Large intestine (tissue), 3 donors: Measurements from ENCODE around the gene RAP1GAP. TPM values are rescaled to one million over a fixed set of nuclear protein-coding genes. Genes with fewer than 3 reads are reported as not detected.

Source experiments
- DNase-seq, 2 donors: peaks; one replicate each; pipeline versions ENCODE4 v3.0.0 to v3.0.0-alpha.2; 2013
- H3K27ac ChIP-seq: one replicate; pipeline ENCODE4 v1.5.1; 2013; ENCODE audit warnings: low read length
- H3K27me3 ChIP-seq: 2 replicates; pipeline ENCODE4 v1.6.1; 2013; ENCODE audit warnings: low read length; ENCODE audit not compliant: control insufficient read depth, insufficient read depth
- H3K36me3 ChIP-seq: 2 replicates; pipeline ENCODE4 v1.6.1; 2013; ENCODE audit warnings: low read length; ENCODE audit not compliant: control insufficient read depth, insufficient read depth
- H3K4me1 ChIP-seq: one replicate; pipeline ENCODE4 v1.6.1; 2013; ENCODE audit warnings: low read length; ENCODE audit not compliant: control insufficient read depth, insufficient read depth
- H3K4me3 ChIP-seq: one replicate; pipeline ENCODE4 v1.5.1; 2013; ENCODE audit warnings: low read length
- H3K9me3 ChIP-seq: one replicate; pipeline ENCODE4 v1.6.1; 2013; ENCODE audit warnings: mild to moderate bottlenecking, low read depth, low read length, moderate library complexity; ENCODE audit not compliant: control insufficient read depth
- WGBS: methylation state at CpG from one replicate; pipeline ENCODE4 v1.1.5; 2013; ENCODE audit warnings: low lambda C conversion rate; ENCODE audit not compliant: insufficient coverage; 5-methylcytosine and 5-hydroxymethylcytosine counted together
- polyA plus RNA-seq: library from polyadenylated mRNA; unstranded; fragments of 120-200 nt; gene quantifications from one replicate; pipeline ENCODE4 v1.2.1, GENCODE V29; 2013

The RAP1GAP gene
- polyA plus RNA-seq, 1 donor: 68.1 TPM

- Histone ChIP-seq H3K36me3 (peaks cover 28% of the 10 kb centered on the region), H3K4me3 (no peak overlapping the region), H3K9me3 (no peaks in the 10 kb centered on the region), H3K27me3 (no peaks in the 10 kb centered on the region), H3K4me1 (peaks cover 73% of the 10 kb centered on the region), H3K27ac (no peak overlapping the region)
- no peak for DNase-seq
- no CpG with 5 or more reads among the region's 7 CpGs for WGBS
Observed at GRCh38 chr1:21618059-21618458, 51.1 kb downstream of the RAP1GAP start.

GRCh38 chr1:21617126-21617738 lies 51.9 kb downstream of the RAP1GAP start:
- peaks cover 76% of the 10 kb centered on the region for H3K4me1 ChIP-seq
- no peaks in the 10 kb centered on the region for H3K27me3 ChIP-seq
- no peaks in the 10 kb centered on the region for H3K9me3 ChIP-seq
- H3K36me3 ChIP-seq: peaks cover 32% of the 10 kb centered on the region
- DNase-seq: no peak
- WGBS: no CpG with 5 or more reads among the region's 16 CpGs
- no peak overlapping the region for H3K4me3 ChIP-seq
- H3K27ac ChIP-seq: no peak overlapping the region

GRCh38 chr1:21616372-21616771 lies 52.8 kb downstream of the RAP1GAP start:
- no CpG with 5 or more reads among the region's 8 CpGs for WGBS
- Histone ChIP-seq H3K9me3 (no peaks in the 10 kb centered on the region), H3K4me3 (no peak overlapping the region), H3K4me1 (peaks cover 82% of the 10 kb centered on the region), H3K27me3 (no peaks in the 10 kb centered on the region), H3K36me3 (peaks cover 39% of the 10 kb centered on the region), H3K27ac (peak overlapping the region; percentile 82)
- no peak for DNase-seq

GRCh38 chr1:21614419-21615115 lies 54.6 kb downstream of the RAP1GAP start:
- Histone ChIP-seq H3K4me3 (no peak overlapping the region), H3K27me3 (no peaks in the 10 kb centered on the region), H3K27ac (peak overlapping the region; percentile 82), H3K36me3 (peaks cover 49% of the 10 kb centered on the region), H3K9me3 (no peaks in the 10 kb centered on the region), H3K4me1 (peaks cover 73% of the 10 kb centered on the region)
- DNase-seq: peak; percentile 88 to 94
- no CpG with 5 or more reads among the region's 11 CpGs for WGBS

- WGBS: 87% methylated on average over 3 of the region's 19 CpGs
Observed at GRCh38 chr1:21613072-21613867, 55.9 kb downstream of the RAP1GAP start.

GRCh38 chr1:21612057-21612456 lies 57.1 kb downstream of the RAP1GAP start:
- DNase-seq: peak; percentile 56 to 73
- peaks cover 2% of the 10 kb centered on the region for H3K9me3 ChIP-seq
- no CpG with 5 or more reads among the region's 13 CpGs for WGBS
- peaks cover 70% of the 10 kb centered on the region for H3K4me1 ChIP-seq
- H3K36me3 ChIP-seq: peaks cover 43% of the 10 kb centered on the region
- H3K27me3 ChIP-seq: no peaks in the 10 kb centered on the region
- peak overlapping the region; percentile 74 for H3K27ac ChIP-seq
- no peak overlapping the region for H3K4me3 ChIP-seq

More at GRCh38 chr1:21613072-21613867, 55.9 kb downstream of the RAP1GAP start:
- H3K4me3 ChIP-seq: no peak overlapping the region
- H3K9me3 ChIP-seq: no peaks in the 10 kb centered on the region
- H3K27ac ChIP-seq: peak overlapping the region; percentile 74
- H3K27me3 ChIP-seq: no peaks in the 10 kb centered on the region
- peaks cover 72% of the 10 kb centered on the region for H3K4me1 ChIP-seq
- peak in 1 of 2 donors; percentile 79 for DNase-seq
- H3K36me3 ChIP-seq: peaks cover 50% of the 10 kb centered on the region

- no peaks in the 10 kb centered on the region for H3K27me3 ChIP-seq
- H3K27ac ChIP-seq: peak overlapping the region; percentile 74
- DNase-seq: peak; percentile 69 to 84
- peaks cover 41% of the 10 kb centered on the region for H3K36me3 ChIP-seq
- no peak overlapping the region for H3K4me3 ChIP-seq
- H3K9me3 ChIP-seq: peaks cover 2% of the 10 kb centered on the region
- WGBS: no CpG with 5 or more reads among the region's 21 CpGs
- peaks cover 75% of the 10 kb centered on the region for H3K4me1 ChIP-seq
Observed at GRCh38 chr1:21610989-21611785, 58.0 kb downstream of the RAP1GAP start.

GRCh38 chr1:21610027-21610426 lies 59.1 kb downstream of the RAP1GAP start:
- no CpG with 5 or more reads among the region's 16 CpGs for WGBS
- Histone ChIP-seq H3K27me3 (no peaks in the 10 kb centered on the region), H3K36me3 (peaks cover 50% of the 10 kb centered on the region)

GRCh38 chr1:21608798-21609197 lies 60.4 kb downstream of the RAP1GAP start:
- Histone ChIP-seq H3K4me1 (peaks cover 53% of the 10 kb centered on the region), H3K9me3 (peaks cover 2% of the 10 kb centered on the region), H3K27me3 (no peaks in the 10 kb centered on the region), H3K4me3 (no peak overlapping the region), H3K36me3 (peaks cover 49% of the 10 kb centered on the region), H3K27ac (peak overlapping the region; percentile 61)
- no CpG with 5 or more reads among the region's 4 CpGs for WGBS
- DNase-seq: peak in 1 of 2 donors; percentile 59

More at GRCh38 chr1:21610027-21610426, 59.1 kb downstream of the RAP1GAP start:
- DNase-seq: no peak
- Histone ChIP-seq H3K9me3 (peaks cover 2% of the 10 kb centered on the region), H3K4me1 (peaks cover 66% of the 10 kb centered on the region), H3K4me3 (no peak overlapping the region), H3K27ac (no peak overlapping the region)
